Measurements from ENCODE around the gene LRRN3. TPM values are rescaled to one million over a fixed set of nuclear protein-coding genes. Genes with fewer than 3 reads are reported as not detected.

LRRN3 gene
- 0.02 to 0.04 TPM in 2 of 5 replicates, not detected in the others for total RNA-seq (2022; extraction: Qiagen RNA extraction)

GRCh38 chr7:111090846-111091245 is at the start of gene LRRN3:
Gene LRRN3, plus strand, starts transcription at chr7:111091127. Its CDS starts 31,646 bp downstream, at chr7:111122773.

Measured in A549 treated with dexamethasone at 1 μM for 4 hours (cell line).